MM.1S (cell line): Measurements from ENCODE around the gene F8.

Experiments
- DNase-seq: peaks from one replicate; pipeline ENCODE4 v3.0.0-alpha.2; 2015
- H2AFZ ChIP-seq: fragments of 300-600 bp; sonication (generic); 2 replicates; pipeline ENCODE4 v1.6.0; 2016; ENCODE audit warnings: antibody characterized with exemption, low read length
- H3F3A ChIP-seq: fragments of 300-600 bp; sonication (generic); 2 replicates; pipeline ENCODE4 v1.6.1; 2016; ENCODE audit warnings: mild to moderate bottlenecking, antibody characterized with exemption, low read length, moderate library complexity, mixed read lengths; ENCODE audit not compliant: insufficient read depth
- H3K27ac ChIP-seq: fragments of 300-600 bp; sonication (generic); 2 replicates; pipeline ENCODE4 v1.5.1; 2016; ENCODE audit warnings: mild to moderate bottlenecking, low read length
- H3K27me3 ChIP-seq: fragments of 300-600 bp; sonication (generic); replicated peaks from 2 replicates; pipeline ENCODE4 v1.6.0; 2016; ENCODE audit warnings: low read length; ENCODE audit not compliant: insufficient read depth
- H3K36me3 ChIP-seq: fragments of 300-600 bp; sonication (generic); replicated peaks from 2 replicates; pipeline ENCODE4 v1.6.1; 2016; ENCODE audit warnings: mild to moderate bottlenecking, low read length, mixed read lengths; ENCODE audit not compliant: insufficient read depth
- H3K4me1 ChIP-seq: fragments of 300-600 bp; sonication (generic); 2 replicates; pipeline ENCODE4 v1.6.1; 2016; ENCODE audit warnings: low read length, mixed read lengths
- H3K4me2 ChIP-seq: fragments of 300-600 bp; sonication (generic); 2 replicates; pipeline ENCODE4 v1.6.0; 2016; ENCODE audit warnings: low read depth, low read length
- H3K4me3 ChIP-seq: fragments of 300-600 bp; sonication (generic); 2 replicates; pipeline ENCODE4 v1.5.1; 2016; ENCODE audit warnings: low read length, mixed read lengths
- H3K79me2 ChIP-seq: fragments of 300-600 bp; sonication (generic); 2 replicates; pipeline ENCODE4 v1.6.1; 2016; ENCODE audit warnings: mixed run types, low read length, mixed read lengths
- H3K9ac ChIP-seq: fragments of 300-600 bp; sonication (generic); 2 replicates; pipeline ENCODE4 v1.6.1; 2016; ENCODE audit warnings: low read length, mixed read lengths
- H3K9me2 ChIP-seq: fragments of 300-600 bp; sonication (generic); replicated peaks from 2 replicates; pipeline ENCODE4 v1.6.1; 2016; ENCODE audit warnings: mild to moderate bottlenecking, low read length, mixed read lengths; ENCODE audit not compliant: insufficient read depth
- H3K9me3 ChIP-seq: fragments of 300-600 bp; sonication (generic); replicated peaks from 2 replicates; pipeline ENCODE4 v1.6.1; 2016; ENCODE audit warnings: mild to moderate bottlenecking, low read length, mixed read lengths; ENCODE audit not compliant: insufficient read depth
- H4K20me1 ChIP-seq: fragments of 300-600 bp; sonication (generic); 2 replicates; pipeline ENCODE4 v1.6.1; 2016; ENCODE audit warnings: mild to moderate bottlenecking, low read length, moderate library complexity, mixed read lengths; ENCODE audit not compliant: insufficient read depth
- CTCF ChIP-seq: fragments of 300-600 bp; sonication (generic); IDR thresholded peaks from 2 replicates; pipeline ENCODE4 v1.5.1; 2016; ENCODE audit warnings: antibody characterized with exemption, low read length, mixed read lengths
- EZH2 ChIP-seq: fragments of 300-600 bp; sonication (generic); optimal IDR thresholded peaks from 2 replicates; pipeline ENCODE3; 2017; ENCODE audit warnings: low read depth, mild to moderate bottlenecking, antibody characterized with exemption, low read length, mixed read lengths
- EZH2phosphoT487 ChIP-seq: fragments of 300-600 bp; sonication (generic); IDR thresholded peaks from 2 replicates; pipeline ENCODE4 v1.6.1; 2018; ENCODE audit warnings: antibody characterized with exemption, low read length

The F8 gene

GRCh38 chrX:154793084-154793795 is 229.3 kb downstream of the F8 start:
- Histone ChIP-seq H3K9me3 (no peaks in the 10 kb centered on the region), H2AFZ (no peak overlapping the region), H3K9me2 (no peaks in the 10 kb centered on the region), H3K36me3 (no peaks in the 10 kb centered on the region), H3K27ac (no peak overlapping the region), H3F3A (no peaks in the 10 kb centered on the region), H3K9ac (no peak overlapping the region), H3K4me2 (no peak overlapping the region), H3K4me3 (no peak overlapping the region), H3K4me1 (0 out of 2 replicates have a peak, but pooled peaks cover 5% of the 10 kb centered on the region), H3K27me3 (no peaks in the 10 kb centered on the region), H4K20me1 (no peaks in the 10 kb centered on the region), H3K79me2 (peaks cover 10% of the 10 kb centered on the region; the same call in 1 of the 2 replicates)
- DNase-seq = no peak
- no peak for TF ChIP-seq EZH2
- TF ChIP-seq CTCF = no peak
- no peak for TF ChIP-seq EZH2phosphoT487

- no peaks in the 10 kb centered on the region for H3K9me3 ChIP-seq
- no peaks in the 10 kb centered on the region for H3K36me3 ChIP-seq
- no peaks in the 10 kb centered on the region for H4K20me1 ChIP-seq
- no peak overlapping the region for H2AFZ ChIP-seq
- no peak overlapping the region for H3K4me3 ChIP-seq
- peaks cover 6% of the 10 kb centered on the region; the same call in 1 of the 2 replicates for H3K79me2 ChIP-seq
- H3F3A ChIP-seq = no peaks in the 10 kb centered on the region
- no peak overlapping the region for H3K9ac ChIP-seq
- no peak for DNase-seq
- H3K27ac ChIP-seq = no peak overlapping the region
- no peak for TF ChIP-seq EZH2phosphoT487
- TF ChIP-seq CTCF = no peak
- no peak for TF ChIP-seq EZH2
- no peaks in the 10 kb centered on the region for H3K27me3 ChIP-seq
- H3K4me2 ChIP-seq = no peak overlapping the region
- 0 out of 2 replicates have a peak, but pooled peaks cover 5% of the 10 kb centered on the region for H3K4me1 ChIP-seq
- no peaks in the 10 kb centered on the region for H3K9me2 ChIP-seq
Measured at GRCh38 chrX:154791939-154792338, 230.6 kb downstream of the F8 start.

- Histone ChIP-seq H4K20me1 (no peaks in the 10 kb centered on the region), H3K27ac (no peak overlapping the region), H3K4me3 (no peak overlapping the region), H3K27me3 (no peaks in the 10 kb centered on the region), H3K9me2 (no peaks in the 10 kb centered on the region), H3K36me3 (no peaks in the 10 kb centered on the region), H3K9ac (no peak overlapping the region), H2AFZ (no peak overlapping the region), H3K4me2 (no peak overlapping the region), H3K79me2 (peaks cover 6% of the 10 kb centered on the region; the same call in 1 of the 2 replicates), H3F3A (no peaks in the 10 kb centered on the region), H3K9me3 (no peaks in the 10 kb centered on the region), H3K4me1 (0 out of 2 replicates have a peak, but pooled peaks cover 5% of the 10 kb centered on the region)
- TF ChIP-seq EZH2phosphoT487 = no peak
- no peak for TF ChIP-seq EZH2
- no peak for TF ChIP-seq CTCF
- DNase-seq = no peak
Measured at GRCh38 chrX:154791467-154791866, 231.1 kb downstream of the F8 start.
